ENCODE data around the gene HIVEP3. TPM values are rescaled to one million over a fixed set of nuclear protein-coding genes. Genes with fewer than 3 reads are reported as not detected.
"Not testable (repeated sequence)": the region's sequence is repeated elsewhere in the genome, so short reads cannot be mapped to it uniquely, and the experiment has no call there.

The HIVEP3 gene
- total RNA-seq, 1 experiment from 2014 or later = 11.0 TPM

- no peaks in the 10 kb centered on the region for H3K9me2 ChIP-seq (ENCODE audit: insufficient read depth)
- peaks cover 20% of the 10 kb centered on the region for H3K79me2 ChIP-seq (ENCODE audit: low read depth)
- no peak overlapping the region for H2AFZ ChIP-seq
- BruUV-seq (replicated peaks) = no TSS peak
- intact Hi-C loops (cut with micrococcal nuclease; ENCODE audit: unreplicated experiment) = loop anchor here (10.0 kb wide), 1 partner anchor 376 kb away; no protein-coding TSS in a partner anchor
- H3K27me3 ChIP-seq (ENCODE audit: insufficient read depth, low read depth) = no peaks in the 10 kb centered on the region
- TF ChIP-seq, protein P1, sequence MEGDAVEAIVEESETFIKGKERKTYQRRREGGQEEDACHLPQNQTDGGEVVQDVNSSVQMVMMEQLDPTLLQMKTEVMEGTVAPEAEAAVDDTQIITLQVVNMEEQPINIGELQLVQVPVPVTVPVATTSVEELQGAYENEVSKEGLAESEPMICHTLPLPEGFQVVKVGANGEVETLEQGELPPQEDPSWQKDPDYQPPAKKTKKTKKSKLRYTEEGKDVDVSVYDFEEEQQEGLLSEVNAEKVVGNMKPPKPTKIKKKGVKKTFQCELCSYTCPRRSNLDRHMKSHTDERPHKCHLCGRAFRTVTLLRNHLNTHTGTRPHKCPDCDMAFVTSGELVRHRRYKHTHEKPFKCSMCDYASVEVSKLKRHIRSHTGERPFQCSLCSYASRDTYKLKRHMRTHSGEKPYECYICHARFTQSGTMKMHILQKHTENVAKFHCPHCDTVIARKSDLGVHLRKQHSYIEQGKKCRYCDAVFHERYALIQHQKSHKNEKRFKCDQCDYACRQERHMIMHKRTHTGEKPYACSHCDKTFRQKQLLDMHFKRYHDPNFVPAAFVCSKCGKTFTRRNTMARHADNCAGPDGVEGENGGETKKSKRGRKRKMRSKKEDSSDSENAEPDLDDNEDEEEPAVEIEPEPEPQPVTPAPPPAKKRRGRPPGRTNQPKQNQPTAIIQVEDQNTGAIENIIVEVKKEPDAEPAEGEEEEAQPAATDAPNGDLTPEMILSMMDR (conservative IDR thresholded peaks at IDR 0.05) = no peak
- no peak for TF ChIP-seq EZH2 (IDR thresholded peaks at IDR 0.05; ENCODE audit: low read depth)
- H3K4me1 ChIP-seq (replicated peaks; ENCODE audit: insufficient read depth) = peaks cover 59% of the 10 kb centered on the region
- no peaks in the 10 kb centered on the region for H3K36me3 ChIP-seq (ENCODE audit: low read depth)
- CTCF ChIA-PET = no interaction called here
- POLR2A ChIA-PET (ENCODE audit: unreplicated experiment) = no interaction called here
- no peak for DNase-seq
- H3K27ac ChIP-seq = no peak overlapping the region
- no peaks in the 10 kb centered on the region for H3K9me3 ChIP-seq (ENCODE audit: insufficient read depth, low read depth)
- no peak overlapping the region for H3K4me2 ChIP-seq
- peaks cover 38% of the 10 kb centered on the region for H3F3A ChIP-seq (ENCODE audit: insufficient read depth, low read depth)
- no peak overlapping the region for H3K4me3 ChIP-seq
- no peaks in the 10 kb centered on the region for H4K20me1 ChIP-seq (ENCODE audit: insufficient read depth)
These were observed 32.1 kb upstream of the HIVEP3 start for GRCh38 chr1:41950820-41951219.

GRCh38 chr1:41945946-41946345, 27.2 kb upstream of the HIVEP3 start:
- H3K9me3 ChIP-seq (ENCODE audit: insufficient read depth, low read depth); H4K20me1 ChIP-seq (ENCODE audit: insufficient read depth); H2AFZ ChIP-seq; H3K36me3 ChIP-seq (ENCODE audit: low read depth); H3K9me2 ChIP-seq (ENCODE audit: insufficient read depth); BruUV-seq (replicated peaks); H3K79me2 ChIP-seq (ENCODE audit: low read depth); H3K27me3 ChIP-seq (ENCODE audit: insufficient read depth, low read depth); CTCF ChIA-PET; POLR2A ChIA-PET (ENCODE audit: unreplicated experiment): not testable (repeated sequence)
- DNase-seq = peak; percentile 84 to 88
- H3K4me3 ChIP-seq = peak overlapping the region; percentile 38; the same call in 1 of the 2 replicates
- H3K4me1 ChIP-seq (replicated peaks; ENCODE audit: insufficient read depth) = peaks cover 41% of the 10 kb centered on the region
- peaks cover 20% of the 10 kb centered on the region for H3F3A ChIP-seq (ENCODE audit: insufficient read depth, low read depth)
- intact Hi-C loops (cut with micrococcal nuclease; ENCODE audit: unreplicated experiment) = loop anchor here (1.0 kb wide), 2 partner anchors 8 to 26 kb away; no protein-coding TSS in a partner anchor
- peak overlapping the region; percentile 67 for H3K27ac ChIP-seq
- peak overlapping the region; percentile 76 for H3K4me2 ChIP-seq

DNA sequence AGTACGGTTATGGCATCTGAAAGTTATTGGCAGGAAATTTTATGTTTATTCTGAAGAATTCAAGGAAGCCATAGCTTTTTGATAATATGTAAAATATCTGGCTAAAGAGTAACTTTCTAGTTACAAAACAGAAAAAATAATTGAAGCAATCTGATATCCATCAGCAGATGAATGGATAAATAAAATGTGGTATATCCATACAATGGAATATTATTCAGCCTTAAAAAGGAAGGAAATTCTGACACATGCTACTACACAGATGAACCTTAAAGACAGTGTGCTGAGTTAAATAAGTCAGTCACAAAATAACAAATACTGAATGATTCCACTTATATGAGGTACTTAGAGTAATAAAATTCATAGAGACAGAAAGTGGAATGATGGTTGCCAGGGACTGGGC, 25.0 kb upstream of the HIVEP3 start:
- no peak for TF ChIP-seq EZH2 (IDR thresholded peaks at IDR 0.05; ENCODE audit: low read depth)
- TF ChIP-seq, protein P1 (conservative IDR thresholded peaks at IDR 0.05) = no peak
- peaks cover 3% of the 10 kb centered on the region; the same call in 1 of the 2 replicates for H4K20me1 ChIP-seq (ENCODE audit: insufficient read depth)
- BruUV-seq (replicated peaks) = no TSS peak
- H3F3A ChIP-seq (ENCODE audit: insufficient read depth, low read depth) = peaks cover 20% of the 10 kb centered on the region
- intact Hi-C loops (cut with micrococcal nuclease; ENCODE audit: unreplicated experiment) = no loop called here
- POLR2A ChIA-PET (ENCODE audit: unreplicated experiment) = no interaction called here
- H3K9me3 ChIP-seq (ENCODE audit: insufficient read depth, low read depth) = no peaks in the 10 kb centered on the region; the same call in 1 of the 2 replicates
- no peak for DNase-seq
- CTCF ChIA-PET = no interaction called here
- peaks cover 3% of the 10 kb centered on the region; the same call in 1 of the 2 replicates for H3K79me2 ChIP-seq (ENCODE audit: low read depth)
- no peaks in the 10 kb centered on the region for H3K27me3 ChIP-seq (ENCODE audit: insufficient read depth, low read depth)
- no peaks in the 10 kb centered on the region for H3K36me3 ChIP-seq (ENCODE audit: low read depth)
- H3K27ac ChIP-seq = no peak overlapping the region
- peaks cover 41% of the 10 kb centered on the region for H3K4me1 ChIP-seq (replicated peaks; ENCODE audit: insufficient read depth)
- no peak overlapping the region for H3K4me3 ChIP-seq
- H2AFZ ChIP-seq = no peak overlapping the region
- H3K9me2 ChIP-seq (ENCODE audit: insufficient read depth) = no peaks in the 10 kb centered on the region
- no peak overlapping the region for H3K4me2 ChIP-seq

- H3K4me3 ChIP-seq = no peak overlapping the region
- H4K20me1 ChIP-seq (ENCODE audit: insufficient read depth) = peaks cover 3% of the 10 kb centered on the region; the same call in 1 of the 2 replicates
- peaks cover 20% of the 10 kb centered on the region for H3F3A ChIP-seq (ENCODE audit: insufficient read depth, low read depth)
- H3K4me1 ChIP-seq (replicated peaks; ENCODE audit: insufficient read depth) = peaks cover 37% of the 10 kb centered on the region
- no peak overlapping the region for H3K27ac ChIP-seq
- no peaks in the 10 kb centered on the region for H3K36me3 ChIP-seq (ENCODE audit: low read depth)
- ChIA-PET POLR2A (ENCODE audit: unreplicated experiment) (no interaction called here), CTCF (interaction anchor here (0.6 kb wide), 1 partner anchor 20 kb away, joined by 3 read pairs; no protein-coding TSS in a partner anchor)
- H3K9me2 ChIP-seq (ENCODE audit: insufficient read depth) = no peaks in the 10 kb centered on the region
- DNase-seq = no peak
- no peak overlapping the region for H2AFZ ChIP-seq
- TF ChIP-seq EZH2 (IDR thresholded peaks at IDR 0.05; ENCODE audit: low read depth) = no peak
- TF ChIP-seq, protein P1 (conservative IDR thresholded peaks at IDR 0.05) = no peak
- intact Hi-C loops (cut with micrococcal nuclease; ENCODE audit: unreplicated experiment) = no loop called here
- peaks cover 3% of the 10 kb centered on the region; the same call in 1 of the 2 replicates for H3K79me2 ChIP-seq (ENCODE audit: low read depth)
- no peak overlapping the region for H3K4me2 ChIP-seq
- H3K9me3 ChIP-seq (ENCODE audit: insufficient read depth, low read depth) = no peaks in the 10 kb centered on the region; the same call in 1 of the 2 replicates
- H3K27me3 ChIP-seq (ENCODE audit: insufficient read depth, low read depth) = no peaks in the 10 kb centered on the region
- BruUV-seq (replicated peaks) = no TSS peak
These were observed 23.6 kb upstream of the HIVEP3 start for GRCh38 chr1:41942278-41942677.
